GM23338 (cell line): ENCODE measurements around the gene OCA2. TPM values are rescaled to one million over a fixed set of nuclear protein-coding genes. Genes with fewer than 3 reads are reported as not detected.

Experiments
- ATAC-seq: fragments of 200-7000 bp; cut with Tn5 transposase; 3 replicates; pipeline ENCODE4 v1.9.1; 2020
- DNase-seq: peaks from one replicate; pipeline ENCODE4 v3.0.0-alpha.2; 2015; ENCODE audit warnings: low spot score
- H2AFZ ChIP-seq: fragments of 200-600 bp; sonication (generic); 2 replicates; pipeline ENCODE4 v1.8.0; 2016; ENCODE audit warnings: antibody characterized with exemption, mild to moderate bottlenecking, moderate library complexity
- H3F3A ChIP-seq: fragments of 200-600 bp; sonication (generic); replicated peaks from 2 replicates; pipeline ENCODE4 v1.8.0; 2017; ENCODE audit warnings: antibody characterized with exemption, mixed run types, low read depth
- H3K27ac ChIP-seq: fragments of 200-600 bp; sonication (generic); 2 replicates; pipeline ENCODE4 v1.6.1; 2016; ENCODE audit warnings: low read depth
- H3K27me3 ChIP-seq: fragments of 200-600 bp; sonication (generic); 2 replicates; pipeline ENCODE4 v1.8.0; 2016; ENCODE audit warnings: mild to moderate bottlenecking, mixed run types, moderate library complexity; ENCODE audit not compliant: insufficient read depth
- H3K36me3 ChIP-seq: fragments of 200-600 bp; sonication (generic); 2 replicates; pipeline ENCODE4 v1.8.0; 2016; ENCODE audit warnings: mild to moderate bottlenecking; ENCODE audit not compliant: insufficient read depth
- H3K4me1 ChIP-seq: fragments of 200-600 bp; sonication (generic); 2 replicates; pipeline ENCODE4 v1.8.0; 2016; ENCODE audit warnings: mild to moderate bottlenecking, moderate library complexity; ENCODE audit not compliant: insufficient read depth
- H3K4me2 ChIP-seq: fragments of 200-600 bp; sonication (generic); 2 replicates; pipeline ENCODE4 v1.7.1; 2017; ENCODE audit warnings: mixed run types
- H3K4me3 ChIP-seq: fragments of 200-600 bp; sonication (generic); 2 replicates; pipeline ENCODE4 v1.6.1; 2016; ENCODE audit warnings: mixed run types
- H3K79me2 ChIP-seq: fragments of 200-600 bp; sonication (generic); replicated peaks from 2 replicates; pipeline ENCODE4 v1.8.0; 2017; ENCODE audit warnings: mild to moderate bottlenecking; ENCODE audit not compliant: insufficient read depth
- H3K9me2 ChIP-seq: fragments of 200-600 bp; sonication (generic); 2 replicates; pipeline ENCODE4 v1.8.0; 2017; ENCODE audit not compliant: insufficient read depth
- H4K20me1 ChIP-seq: fragments of 200-600 bp; sonication (generic); replicated peaks from 2 replicates; pipeline ENCODE4 v1.8.0; 2017; ENCODE audit warnings: mild to moderate bottlenecking; ENCODE audit not compliant: insufficient read depth
- H3K27ac Mint-ChIP-seq: 2 replicates; pipeline ENCODE4 v1.8.0; 2020; ENCODE audit warnings: inconsistent platforms, mild to moderate bottlenecking, moderate library complexity, mixed read lengths
- H3K27me3 Mint-ChIP-seq: 3 replicates; pipeline ENCODE4 v1.8.0; 2022; ENCODE audit warnings: low read depth, mild to moderate bottlenecking, moderate library complexity, mixed read lengths, inconsistent platforms; ENCODE audit not compliant: insufficient read depth, poor library complexity
- H3K36me3 Mint-ChIP-seq: 3 replicates; pipeline ENCODE4 v1.8.0; 2021; ENCODE audit warnings: low read depth, mild to moderate bottlenecking, inconsistent platforms, moderate library complexity, mixed read lengths
- H3K4me1 Mint-ChIP-seq: 3 replicates; pipeline ENCODE4 v1.8.0; 2020; ENCODE audit warnings: mild to moderate bottlenecking, inconsistent platforms, mixed read lengths
- H3K4me3 Mint-ChIP-seq: 3 replicates; pipeline ENCODE4 v1.8.0; 2021; ENCODE audit warnings: moderate library complexity, mild to moderate bottlenecking, inconsistent platforms, mixed read lengths
- H3K9me3 Mint-ChIP-seq: 3 replicates; pipeline ENCODE4 v1.8.0; 2020; ENCODE audit warnings: moderate library complexity, mild to moderate bottlenecking, inconsistent platforms, mixed read lengths
- CREB1 ChIP-seq: fragments of 250-450 bp; sonication (Bioruptor Pico); IDR thresholded peaks from 2 replicates; pipeline ENCODE4 v1.5.0; 2020; ENCODE audit warnings: low read depth, mild to moderate bottlenecking, moderate library complexity
- EZH2 ChIP-seq: fragments of 200-600 bp; sonication (generic); IDR thresholded peaks from one replicate; pipeline ENCODE4 v1.8.0; 2017; ENCODE audit warnings: antibody characterized with exemption, mild to moderate bottlenecking, low read depth; ENCODE audit not compliant: unreplicated experiment
- JUNB ChIP-seq: IDR thresholded peaks from one replicate; pipeline ENCODE4 v1.6.1; 2016; ENCODE audit warnings: antibody characterized with exemption; ENCODE audit not compliant: unreplicated experiment
- NANOG ChIP-seq: IDR thresholded peaks from 2 replicates; pipeline ENCODE4 v1.6.1; 2016; ENCODE audit warnings: antibody characterized with exemption, borderline replicate concordance
- STAT1 ChIP-seq: IDR thresholded peaks from one replicate; pipeline ENCODE4 v1.6.1; 2016; ENCODE audit warnings: antibody characterized with exemption; ENCODE audit not compliant: unreplicated experiment
- ZNF114 ChIP-seq: fragments of 250-450 bp; sonication (Bioruptor Pico); IDR thresholded peaks from 2 replicates; pipeline ENCODE4 v1.5.0; 2020; ENCODE audit warnings: mild to moderate bottlenecking, moderate library complexity
- ZNF331 ChIP-seq: fragments of 250-450 bp; sonication (Bioruptor Pico); IDR thresholded peaks from 2 replicates; pipeline ENCODE4 v1.5.0; 2020; ENCODE audit warnings: low read depth, mild to moderate bottlenecking, moderate library complexity
- polyA plus RNA-seq: library from polyadenylated mRNA; unstranded; fragments of >200 nt; fragmentation: Nextera tagmentation; extraction: Ambion mirVana; gene quantifications from 2 replicates; pipeline ENCODE4 v1.2.1, GENCODE V29; 2016
- total RNA-seq: library from RNA; depleted of rRNA; stranded (reverse); fragments of >200 nt; shearing (Covaris generic); gene quantifications from 2 replicates; pipeline ENCODE4 v1.2.3, GENCODE V29; 2014
- TF ChIP-seq, protein P1 (sequence below): IDR thresholded peaks from 2 replicates; pipeline ENCODE4 v1.6.1; 2016; ENCODE audit warnings: antibody characterized with exemption
- TF ChIP-seq, protein P2 (sequence below): IDR thresholded peaks from one replicate; pipeline ENCODE4 v1.6.1; 2018; ENCODE audit warnings: antibody characterized with exemption; ENCODE audit not compliant: unreplicated experiment
- TF ChIP-seq, protein P3 (sequence below): fragments of 250-450 bp; sonication (Bioruptor Pico); IDR thresholded peaks from 2 replicates; pipeline ENCODE4 v1.5.0; 2020; ENCODE audit warnings: mild to moderate bottlenecking, moderate library complexity

Gene OCA2
- total and polyA plus RNA-seq, 2 experiments from 2014 or later: 0.40 to 0.69 TPM

DNA sequence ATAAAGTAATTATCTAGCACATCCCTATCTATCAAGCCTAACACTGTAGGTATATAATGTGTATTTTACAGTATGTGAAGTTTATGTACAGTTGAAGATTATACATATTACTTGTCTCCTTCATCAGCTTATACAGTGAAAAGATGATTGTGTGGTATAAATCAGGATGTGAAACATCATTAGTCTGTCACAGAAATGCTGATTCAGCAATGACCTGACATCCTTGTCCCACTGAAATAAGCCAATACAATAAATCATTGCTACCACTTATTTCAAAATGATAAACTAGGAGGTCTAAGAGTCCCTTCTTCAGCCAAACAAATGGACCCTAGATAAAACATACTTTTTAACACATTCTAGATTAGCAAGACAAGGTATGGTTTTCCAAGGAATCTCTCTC is 225.3 kb downstream of the OCA2 start:
- H3K27me3 ChIP-seq: no peaks in the 10 kb centered on the region
- TF ChIP-seq ZNF331 (CRISPR knock-in tag) (no peak), JUNB (no peak), NANOG (no peak)
- TF ChIP-seq, protein P1, sequence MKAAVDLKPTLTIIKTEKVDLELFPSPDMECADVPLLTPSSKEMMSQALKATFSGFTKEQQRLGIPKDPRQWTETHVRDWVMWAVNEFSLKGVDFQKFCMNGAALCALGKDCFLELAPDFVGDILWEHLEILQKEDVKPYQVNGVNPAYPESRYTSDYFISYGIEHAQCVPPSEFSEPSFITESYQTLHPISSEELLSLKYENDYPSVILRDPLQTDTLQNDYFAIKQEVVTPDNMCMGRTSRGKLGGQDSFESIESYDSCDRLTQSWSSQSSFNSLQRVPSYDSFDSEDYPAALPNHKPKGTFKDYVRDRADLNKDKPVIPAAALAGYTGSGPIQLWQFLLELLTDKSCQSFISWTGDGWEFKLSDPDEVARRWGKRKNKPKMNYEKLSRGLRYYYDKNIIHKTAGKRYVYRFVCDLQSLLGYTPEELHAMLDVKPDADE: no peak
- no peaks in the 10 kb centered on the region for H3K9me3 Mint-ChIP-seq
- H3K4me3 Mint-ChIP-seq: no peak overlapping the region
- H3F3A ChIP-seq: no peaks in the 10 kb centered on the region
- no peaks in the 10 kb centered on the region for H3K36me3 ChIP-seq
- H3K79me2 ChIP-seq: no peaks in the 10 kb centered on the region
- H3K9me2 ChIP-seq: no peaks in the 10 kb centered on the region
- H3K4me2 ChIP-seq: no peak overlapping the region
- no peak overlapping the region for H3K27ac ChIP-seq
- H2AFZ ChIP-seq: no peak overlapping the region
- no peaks in the 10 kb centered on the region for H4K20me1 ChIP-seq
- DNase-seq: no peak
- H3K4me1 ChIP-seq: no peaks in the 10 kb centered on the region
- H3K27ac Mint-ChIP-seq: no peak overlapping the region
- no peak overlapping the region for H3K4me3 ChIP-seq
- no peak for ATAC-seq
- no peaks in the 10 kb centered on the region for H3K27me3 Mint-ChIP-seq
- 0 out of 3 replicates have a peak, but pooled peaks cover 3% of the 10 kb centered on the region for H3K4me1 Mint-ChIP-seq
- no peaks in the 10 kb centered on the region for H3K36me3 Mint-ChIP-seq

DNA sequence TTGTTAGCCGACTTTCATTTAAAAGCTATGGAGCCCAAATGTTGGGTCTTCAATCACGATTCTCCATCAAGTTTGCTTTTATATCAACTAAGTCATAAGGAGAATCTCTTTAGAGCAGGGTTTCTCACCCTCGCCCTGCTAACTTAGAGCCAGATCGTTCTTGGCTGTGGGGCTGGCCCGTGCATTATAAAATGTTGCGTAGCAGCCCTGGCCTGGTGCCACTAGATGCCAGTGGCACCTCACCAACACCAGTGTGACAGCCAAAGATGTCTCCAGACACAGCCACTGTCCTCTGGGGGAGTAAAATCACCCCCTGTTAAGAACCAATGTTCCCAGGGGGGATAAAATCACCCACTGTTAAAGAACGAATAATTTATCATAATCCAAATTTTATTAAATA is 226.1 kb downstream of the OCA2 start:
- H3K79me2 ChIP-seq: no peaks in the 10 kb centered on the region
- no peaks in the 10 kb centered on the region for H3K27me3 Mint-ChIP-seq
- no peak for TF ChIP-seq STAT1
- TF ChIP-seq, protein P2, sequence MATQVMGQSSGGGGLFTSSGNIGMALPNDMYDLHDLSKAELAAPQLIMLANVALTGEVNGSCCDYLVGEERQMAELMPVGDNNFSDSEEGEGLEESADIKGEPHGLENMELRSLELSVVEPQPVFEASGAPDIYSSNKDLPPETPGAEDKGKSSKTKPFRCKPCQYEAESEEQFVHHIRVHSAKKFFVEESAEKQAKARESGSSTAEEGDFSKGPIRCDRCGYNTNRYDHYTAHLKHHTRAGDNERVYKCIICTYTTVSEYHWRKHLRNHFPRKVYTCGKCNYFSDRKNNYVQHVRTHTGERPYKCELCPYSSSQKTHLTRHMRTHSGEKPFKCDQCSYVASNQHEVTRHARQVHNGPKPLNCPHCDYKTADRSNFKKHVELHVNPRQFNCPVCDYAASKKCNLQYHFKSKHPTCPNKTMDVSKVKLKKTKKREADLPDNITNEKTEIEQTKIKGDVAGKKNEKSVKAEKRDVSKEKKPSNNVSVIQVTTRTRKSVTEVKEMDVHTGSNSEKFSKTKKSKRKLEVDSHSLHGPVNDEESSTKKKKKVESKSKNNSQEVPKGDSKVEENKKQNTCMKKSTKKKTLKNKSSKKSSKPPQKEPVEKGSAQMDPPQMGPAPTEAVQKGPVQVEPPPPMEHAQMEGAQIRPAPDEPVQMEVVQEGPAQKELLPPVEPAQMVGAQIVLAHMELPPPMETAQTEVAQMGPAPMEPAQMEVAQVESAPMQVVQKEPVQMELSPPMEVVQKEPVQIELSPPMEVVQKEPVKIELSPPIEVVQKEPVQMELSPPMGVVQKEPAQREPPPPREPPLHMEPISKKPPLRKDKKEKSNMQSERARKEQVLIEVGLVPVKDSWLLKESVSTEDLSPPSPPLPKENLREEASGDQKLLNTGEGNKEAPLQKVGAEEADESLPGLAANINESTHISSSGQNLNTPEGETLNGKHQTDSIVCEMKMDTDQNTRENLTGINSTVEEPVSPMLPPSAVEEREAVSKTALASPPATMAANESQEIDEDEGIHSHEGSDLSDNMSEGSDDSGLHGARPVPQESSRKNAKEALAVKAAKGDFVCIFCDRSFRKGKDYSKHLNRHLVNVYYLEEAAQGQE: no peak
- no peak for TF ChIP-seq ZNF331 (CRISPR knock-in tag)
- no peak for TF ChIP-seq EZH2
- no peak for TF ChIP-seq ZNF114
- no peak for TF ChIP-seq JUNB
- no peak for TF ChIP-seq NANOG
- TF ChIP-seq, protein P1: no peak
- TF ChIP-seq, protein P3, sequence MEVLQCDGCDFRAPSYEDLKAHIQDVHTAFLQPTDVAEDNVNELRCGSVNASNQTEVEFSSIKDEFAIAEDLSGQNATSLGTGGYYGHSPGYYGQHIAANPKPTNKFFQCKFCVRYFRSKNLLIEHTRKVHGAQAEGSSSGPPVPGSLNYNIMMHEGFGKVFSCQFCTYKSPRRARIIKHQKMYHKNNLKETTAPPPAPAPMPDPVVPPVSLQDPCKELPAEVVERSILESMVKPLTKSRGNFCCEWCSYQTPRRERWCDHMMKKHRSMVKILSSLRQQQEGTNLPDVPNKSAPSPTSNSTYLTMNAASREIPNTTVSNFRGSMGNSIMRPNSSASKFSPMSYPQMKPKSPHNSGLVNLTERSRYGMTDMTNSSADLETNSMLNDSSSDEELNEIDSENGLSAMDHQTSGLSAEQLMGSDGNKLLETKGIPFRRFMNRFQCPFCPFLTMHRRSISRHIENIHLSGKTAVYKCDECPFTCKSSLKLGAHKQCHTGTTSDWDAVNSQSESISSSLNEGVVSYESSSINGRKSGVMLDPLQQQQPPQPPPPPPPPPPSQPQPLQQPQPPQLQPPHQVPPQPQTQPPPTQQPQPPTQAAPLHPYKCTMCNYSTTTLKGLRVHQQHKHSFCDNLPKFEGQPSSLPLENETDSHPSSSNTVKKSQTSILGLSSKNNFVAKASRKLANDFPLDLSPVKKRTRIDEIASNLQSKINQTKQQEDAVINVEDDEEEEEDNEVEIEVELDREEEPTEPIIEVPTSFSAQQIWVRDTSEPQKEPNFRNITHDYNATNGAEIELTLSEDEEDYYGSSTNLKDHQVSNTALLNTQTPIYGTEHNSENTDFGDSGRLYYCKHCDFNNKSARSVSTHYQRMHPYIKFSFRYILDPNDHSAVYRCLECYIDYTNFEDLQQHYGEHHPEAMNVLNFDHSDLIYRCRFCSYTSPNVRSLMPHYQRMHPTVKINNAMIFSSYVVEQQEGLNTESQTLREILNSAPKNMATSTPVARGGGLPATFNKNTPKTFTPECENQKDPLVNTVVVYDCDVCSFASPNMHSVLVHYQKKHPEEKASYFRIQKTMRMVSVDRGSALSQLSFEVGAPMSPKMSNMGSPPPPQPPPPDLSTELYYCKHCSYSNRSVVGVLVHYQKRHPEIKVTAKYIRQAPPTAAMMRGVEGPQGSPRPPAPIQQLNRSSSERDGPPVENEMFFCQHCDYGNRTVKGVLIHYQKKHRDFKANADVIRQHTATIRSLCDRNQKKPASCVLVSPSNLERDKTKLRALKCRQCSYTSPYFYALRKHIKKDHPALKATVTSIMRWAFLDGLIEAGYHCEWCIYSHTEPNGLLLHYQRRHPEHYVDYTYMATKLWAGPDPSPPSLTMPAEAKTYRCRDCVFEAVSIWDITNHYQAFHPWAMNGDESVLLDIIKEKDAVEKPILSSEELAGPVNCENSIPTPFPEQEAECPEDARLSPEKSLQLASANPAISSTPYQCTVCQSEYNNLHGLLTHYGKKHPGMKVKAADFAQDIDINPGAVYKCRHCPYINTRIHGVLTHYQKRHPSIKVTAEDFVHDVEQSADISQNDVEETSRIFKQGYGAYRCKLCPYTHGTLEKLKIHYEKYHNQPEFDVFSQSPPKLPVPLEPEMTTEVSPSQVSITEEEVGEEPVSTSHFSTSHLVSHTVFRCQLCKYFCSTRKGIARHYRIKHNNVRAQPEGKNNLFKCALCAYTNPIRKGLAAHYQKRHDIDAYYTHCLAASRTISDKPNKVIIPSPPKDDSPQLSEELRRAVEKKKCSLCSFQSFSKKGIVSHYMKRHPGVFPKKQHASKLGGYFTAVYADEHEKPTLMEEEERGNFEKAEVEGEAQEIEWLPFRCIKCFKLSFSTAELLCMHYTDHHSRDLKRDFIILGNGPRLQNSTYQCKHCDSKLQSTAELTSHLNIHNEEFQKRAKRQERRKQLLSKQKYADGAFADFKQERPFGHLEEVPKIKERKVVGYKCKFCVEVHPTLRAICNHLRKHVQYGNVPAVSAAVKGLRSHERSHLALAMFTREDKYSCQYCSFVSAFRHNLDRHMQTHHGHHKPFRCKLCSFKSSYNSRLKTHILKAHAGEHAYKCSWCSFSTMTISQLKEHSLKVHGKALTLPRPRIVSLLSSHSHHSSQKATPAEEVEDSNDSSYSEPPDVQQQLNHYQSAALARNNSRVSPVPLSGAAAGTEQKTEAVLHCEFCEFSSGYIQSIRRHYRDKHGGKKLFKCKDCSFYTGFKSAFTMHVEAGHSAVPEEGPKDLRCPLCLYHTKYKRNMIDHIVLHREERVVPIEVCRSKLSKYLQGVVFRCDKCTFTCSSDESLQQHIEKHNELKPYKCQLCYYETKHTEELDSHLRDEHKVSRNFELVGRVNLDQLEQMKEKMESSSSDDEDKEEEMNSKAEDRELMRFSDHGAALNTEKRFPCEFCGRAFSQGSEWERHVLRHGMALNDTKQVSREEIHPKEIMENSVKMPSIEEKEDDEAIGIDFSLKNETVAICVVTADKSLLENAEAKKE: no peak
- no peak for TF ChIP-seq CREB1 (CRISPR knock-in tag)

More for the DNA sequence above, 226.1 kb downstream of the OCA2 start:
- no peaks in the 10 kb centered on the region for H3K9me3 Mint-ChIP-seq
- peaks cover 8% of the 10 kb centered on the region; the same call in 2 of the 3 replicates for H3K4me1 Mint-ChIP-seq
- Histone ChIP-seq H3K27me3 (no peaks in the 10 kb centered on the region), H3F3A (no peaks in the 10 kb centered on the region), H3K36me3 (no peaks in the 10 kb centered on the region), H3K4me2 (no peak overlapping the region), H3K4me3 (no peak overlapping the region), H4K20me1 (no peaks in the 10 kb centered on the region), H2AFZ (no peak overlapping the region), H3K27ac (no peak overlapping the region), H3K9me2 (no peaks in the 10 kb centered on the region), H3K4me1 (no peaks in the 10 kb centered on the region)
- no peak overlapping the region for H3K4me3 Mint-ChIP-seq
- ATAC-seq (no peak), DNase-seq (no peak)
- H3K36me3 Mint-ChIP-seq: no peaks in the 10 kb centered on the region
- no peak overlapping the region for H3K27ac Mint-ChIP-seq
